Keratinocyte (primary cell): ENCODE data around the gene EIF2S3B. TPM values are rescaled to one million over a fixed set of nuclear protein-coding genes. Genes with fewer than 3 reads are reported as not detected.

Experiments
- DNase-seq: peaks from one replicate; pipeline ENCODE4 v3.0.0-alpha.2; 2011; ENCODE audit warnings: low read depth, missing footprints, low spot score
- FAIRE-seq: peaks from 2 replicates; lab custom pipeline; 2011; peaks lifted over from hg19 to GRCh38; lab: Jason Lieb, UNC
- H2AFZ ChIP-seq: 2 replicates; pipeline ENCODE4 v1.6.0; 2012; ENCODE audit warnings: low read length, control low read depth, inconsistent platforms; ENCODE audit not compliant: control insufficient read depth
- H3K27ac ChIP-seq: 2 replicates; pipeline ENCODE4 v1.5.1; 2011; ENCODE audit warnings: low read length; ENCODE audit not compliant: control insufficient read depth, insufficient read depth
- H3K27me3 ChIP-seq: 3 replicates; pipeline ENCODE4 v1.6.0; 2011; ENCODE audit warnings: low read length; ENCODE audit not compliant: control insufficient read depth, insufficient read depth; ENCODE audit errors: extremely low read depth
- H3K36me3 ChIP-seq, 2 experiments: 2 replicates in 1 of 2; 3 replicates in 1 of 2; pipeline ENCODE4 v1.5.1; 2011; ENCODE audit warnings: low read length in 2 of 2, mild to moderate bottlenecking in 1 of 2; ENCODE audit not compliant: control insufficient read depth in 2 of 2, insufficient read depth in 2 of 2; ENCODE audit errors: extremely low read depth in 1 of 2
- H3K4me1 ChIP-seq: 3 replicates; pipeline ENCODE4 v1.5.1; 2011; ENCODE audit warnings: low read length; ENCODE audit not compliant: control insufficient read depth, insufficient read depth; ENCODE audit errors: extremely low read depth
- H3K4me2 ChIP-seq: 3 replicates; pipeline ENCODE4 v1.6.0; 2011; ENCODE audit warnings: low read depth, low read length; ENCODE audit not compliant: control insufficient read depth, insufficient read depth; ENCODE audit errors: extremely low read depth
- H3K4me3 ChIP-seq, 3 experiments: fragments of 200-600 bp in 1 of 3; sonication (generic) in 1 of 3; 2 replicates in 2 of 3; 3 replicates in 1 of 3; pipeline ENCODE4 v1.5.1; 2011 to 2016; ENCODE audit warnings: low read length in 3 of 3, mild to moderate bottlenecking in 3 of 3, control low read depth in 2 of 3, inconsistent platforms in 1 of 3, low read depth in 1 of 3, mixed read lengths in 1 of 3, mixed run types in 1 of 3, moderate library complexity in 1 of 3; ENCODE audit not compliant: control insufficient read depth in 2 of 3, insufficient read depth in 2 of 3; ENCODE audit errors: extremely low read depth in 1 of 3
- H3K79me2 ChIP-seq: 2 replicates; pipeline ENCODE4 v1.6.0; 2012; ENCODE audit warnings: low read length; ENCODE audit not compliant: control insufficient read depth, insufficient read depth
- H3K9ac ChIP-seq: 3 replicates; pipeline ENCODE4 v1.6.0; 2011; ENCODE audit warnings: low read length; ENCODE audit not compliant: control insufficient read depth, insufficient read depth; ENCODE audit errors: extremely low read depth
- H3K9me1 ChIP-seq: 3 replicates; pipeline ENCODE4 v1.6.0; 2011; ENCODE audit warnings: low read length; ENCODE audit not compliant: control insufficient read depth, insufficient read depth; ENCODE audit errors: extremely low read depth
- H3K9me3 ChIP-seq: 2 replicates; pipeline ENCODE4 v1.5.1; 2012; ENCODE audit warnings: low read depth, low read length; ENCODE audit not compliant: control insufficient read depth
- H4K20me1 ChIP-seq: 3 replicates; pipeline ENCODE4 v1.6.0; 2011; ENCODE audit warnings: low read length; ENCODE audit not compliant: control insufficient read depth, insufficient read depth; ENCODE audit errors: extremely low read depth
- CTCF ChIP-seq, 3 experiments: IDR thresholded peaks in 1 of 3; conservative IDR thresholded peaks in 1 of 3; optimal IDR thresholded peaks in 1 of 3; 2 replicates in 2 of 3; 3 replicates in 1 of 3; pipeline versions ENCODE3 to v1.5.1; 2011; ENCODE audit warnings: low read length in 3 of 3, mild to moderate bottlenecking in 3 of 3, moderate library complexity in 2 of 3, control low read depth in 1 of 3, inconsistent platforms in 1 of 3; ENCODE audit not compliant: insufficient read depth in 2 of 3; ENCODE audit errors: extremely low read depth in 1 of 3
- EZH2 ChIP-seq: IDR thresholded peaks from one replicate; pipeline ENCODE4 v1.6.1; 2012; ENCODE audit warnings: inconsistent platforms, mild to moderate bottlenecking, low read length, moderate library complexity
- dilution Hi-C: fragments of 300-500 bp; cut with MboI; formaldehyde crosslinking; loops from one replicate; pipeline ENCODE4 v1.7.0; 2020; ENCODE audit warnings: low sequenced_read_pairs; ENCODE audit not compliant: extremely low pct_ligation_motif_present
- polyA minus RNA-seq, 3 experiments: library from RNA; depleted of rRNA, polyadenylated mRNA; stranded (reverse); fragments of >200 nt; gene quantifications; 1 replicate in 1 of 3; 2 replicates in 1 of 3; 3 replicates in 1 of 3; pipeline ENCODE4 v1.2.3, GENCODE V29; 2011
- polyA plus RNA-seq, 5 experiments: library from polyadenylated mRNA; depleted of rRNA in 3 of 5; stranded (reverse) in 3 of 5; stranded (forward) in 1 of 5; unstranded in 1 of 5; fragments of >200 nt; gene quantifications; 1 replicate in 1 of 5; 2 replicates in 3 of 5; 3 replicates in 1 of 5; pipeline versions ENCODE4 v1.2.1 to v1.2.3, GENCODE V29; 2011 to 2012; ENCODE audit warnings: missing spikeins in 2 of 5, low read depth in 1 of 5, low replicate concordance in 1 of 5

The EIF2S3B gene
- polyA plus RNA-seq (0.42 to 0.66 TPM (median 0.52 TPM) in 3 replicates), polyA minus RNA-seq (1.5 to 2.2 TPM in 2 of 3 replicates, not detected in the other)
- polyA plus RNA-seq (2011; ENCODE audit: low read depth): 0.39 TPM
- polyA plus RNA-seq (2011; cell fraction: cytosol; rRNA removed): 0.95 and 2.2 TPM in 2 replicates
- 1.1 and 1.5 TPM in 2 replicates for polyA plus RNA-seq (2011; cell fraction: nucleus; rRNA removed)
- polyA plus RNA-seq (2012; ENCODE audit: low replicate concordance): 0.93 and 2.8 TPM in 2 replicates
- polyA minus RNA-seq (2011; cell fraction: cytosol; rRNA and poly(A)+ RNA removed): not detected
- not detected in 2 replicates for polyA minus RNA-seq (2011; cell fraction: nucleus; rRNA and poly(A)+ RNA removed)

GRCh38 chr12:10505620-10506019 is at the start of gene EIF2S3B:
EIF2S3B (plus strand) TSS chr12:10505890; CDS start chr12:10505903, 13 bp downstream.
- H3K4me1 ChIP-seq: no peaks in the 10 kb centered on the region
- H3K36me3 ChIP-seq: no peaks in the 10 kb centered on the region
- no peaks in the 10 kb centered on the region for H3K79me2 ChIP-seq
- H4K20me1 ChIP-seq: no peaks in the 10 kb centered on the region
- no peak for TF ChIP-seq CTCF (optimal IDR thresholded peaks at IDR 0.05 in 1 of 3, IDR thresholded peaks at IDR 0.05 in 1 of 3, conservative IDR thresholded peaks at IDR 0.05 in 1 of 3; ENCODE audit: extremely low read depth in 1 of 3, insufficient read depth in 2 of 3, low read length in 3 of 3)
- TF ChIP-seq EZH2: no peak
- no peak within 1 kb of the TSS for H3K4me3 ChIP-seq
- no peak within 1 kb of the TSS for H3K9ac ChIP-seq
- H3K9me1 ChIP-seq: no peaks in the 10 kb centered on the region
- H3K4me2 ChIP-seq: no peak within 1 kb of the TSS
- H3K27ac ChIP-seq: no peak within 1 kb of the TSS
- DNase-seq (no peak), FAIRE-seq (no peak)
- H2AFZ ChIP-seq: no peak within 1 kb of the TSS
- no peaks in the 10 kb centered on the region for H3K9me3 ChIP-seq
- no peaks in the 10 kb centered on the region for H3K27me3 ChIP-seq
- dilution Hi-C loops: no loop called here

GRCh38 chr12:10456856-10457255 is 48.8 kb upstream of the EIF2S3B start:
- Histone ChIP-seq H3K9me3 (no peaks in the 10 kb centered on the region), H2AFZ (no peak overlapping the region), H3K9me1 (no peaks in the 10 kb centered on the region), H4K20me1 (no peaks in the 10 kb centered on the region), H3K4me3 (no peak overlapping the region), H3K4me2 (no peak overlapping the region), H3K36me3 (no peaks in the 10 kb centered on the region), H3K9ac (no peak overlapping the region), H3K27ac (no peak overlapping the region), H3K4me1 (no peaks in the 10 kb centered on the region), H3K79me2 (no peaks in the 10 kb centered on the region), H3K27me3 (no peaks in the 10 kb centered on the region)
- no peak for FAIRE-seq
- TF ChIP-seq EZH2 (no peak), CTCF (optimal IDR thresholded peaks at IDR 0.05 in 1 of 3, IDR thresholded peaks at IDR 0.05 in 1 of 3, conservative IDR thresholded peaks at IDR 0.05 in 1 of 3; ENCODE audit: extremely low read depth in 1 of 3, insufficient read depth in 2 of 3, low read length in 3 of 3) (no peak)
- dilution Hi-C loops: no loop called here
- no peak for DNase-seq
